GM12891 (cell line): ENCODE measurements around the gene DIRAS1.

Experiments used
- POU2F2 ChIP-seq: IDR thresholded peaks from 2 replicates; pipeline ENCODE4 v1.6.1; 2011; ENCODE audit warnings: low read depth, mild to moderate bottlenecking, control low read depth, low read length, moderate library complexity
- SPI1 ChIP-seq: IDR thresholded peaks from 2 replicates; pipeline ENCODE4 v1.6.1; 2011; ENCODE audit warnings: low read depth, low read length, control low read depth

DNA sequence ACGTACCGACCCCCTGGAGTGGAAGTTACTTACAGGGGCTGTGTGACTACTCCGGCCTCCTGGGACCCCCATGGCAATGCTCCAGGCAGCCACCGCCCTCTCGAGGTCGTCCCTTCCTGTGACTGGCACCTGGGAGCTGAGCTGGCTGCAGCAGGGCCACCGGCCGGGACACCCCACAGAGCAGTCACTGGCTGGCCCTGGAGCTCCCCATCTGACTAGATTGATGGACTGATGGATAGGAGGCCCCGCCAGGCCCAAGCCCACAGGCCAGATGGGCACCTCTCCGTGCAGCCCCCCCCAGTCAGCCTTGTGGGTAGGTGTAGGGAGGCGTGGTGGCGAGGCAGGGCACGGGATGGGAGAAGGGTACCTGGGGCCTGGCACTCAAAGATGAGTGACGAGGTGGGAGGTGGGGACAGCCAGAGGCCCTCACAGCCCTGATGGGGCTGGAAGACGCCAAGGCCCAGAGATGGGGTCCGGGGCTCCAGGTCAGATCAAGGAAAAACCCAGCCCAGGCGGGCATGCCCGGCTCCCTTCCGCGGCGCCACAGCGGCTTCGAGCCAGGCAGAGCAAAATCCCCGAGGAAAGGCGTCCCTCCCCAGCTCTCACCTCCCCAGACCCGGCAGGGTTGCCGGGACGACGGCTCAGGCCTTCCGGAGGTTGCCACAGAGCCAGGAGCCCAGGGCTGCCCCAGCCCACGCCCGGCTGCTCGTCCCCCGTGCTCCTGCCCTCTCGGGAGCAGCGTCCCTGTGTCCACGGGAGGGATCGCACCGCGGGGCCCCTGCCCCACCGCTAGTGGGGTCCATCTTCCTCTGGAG is 10.2 kb upstream of the DIRAS1 start:
- TF ChIP-seq POU2F2: no peak
- no peak for TF ChIP-seq SPI1
